AG09309 (cell line): ENCODE measurements around the gene ZDHHC7.

Source experiments
- DNase-seq: peaks from one replicate; pipeline ENCODE4 v3.0.0-alpha.2; 2010; ENCODE audit warnings: low read depth
- H3K4me3 ChIP-seq: 2 replicates; pipeline ENCODE4 v1.5.1; 2011; ENCODE audit warnings: mild to moderate bottlenecking, low read depth, low read length, moderate library complexity; ENCODE audit not compliant: control insufficient read depth
- TF ChIP-seq, protein P1 (sequence below): IDR thresholded peaks from 2 replicates; pipeline ENCODE4 v1.5.1; 2011; ENCODE audit warnings: mild to moderate bottlenecking, low read depth, low read length, inconsistent platforms; ENCODE audit not compliant: insufficient read depth, control insufficient read depth; ENCODE audit errors: missing control alignments

ZDHHC7 gene

DNA sequence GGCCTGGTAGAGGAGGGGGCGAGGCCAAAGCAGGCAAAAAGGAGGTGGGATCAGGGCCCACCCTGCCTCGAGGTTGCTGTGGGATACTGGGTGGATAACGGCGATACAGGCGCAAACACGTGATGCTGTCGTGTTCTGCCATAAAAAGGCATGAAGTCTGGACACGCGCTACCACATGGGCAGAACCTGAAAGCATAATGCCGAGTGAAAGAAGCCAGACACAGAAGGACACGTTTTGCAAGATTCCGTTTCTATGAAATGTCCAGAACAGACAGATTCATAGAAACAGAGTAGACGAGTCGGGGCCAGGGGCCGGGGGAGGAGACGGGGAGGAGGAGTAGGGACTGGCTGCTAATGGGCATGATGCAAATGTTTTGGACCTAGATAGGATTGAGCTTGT is 43.5 kb downstream of the ZDHHC7 start:
- H3K4me3 ChIP-seq = no peak overlapping the region
- TF ChIP-seq, protein P1, sequence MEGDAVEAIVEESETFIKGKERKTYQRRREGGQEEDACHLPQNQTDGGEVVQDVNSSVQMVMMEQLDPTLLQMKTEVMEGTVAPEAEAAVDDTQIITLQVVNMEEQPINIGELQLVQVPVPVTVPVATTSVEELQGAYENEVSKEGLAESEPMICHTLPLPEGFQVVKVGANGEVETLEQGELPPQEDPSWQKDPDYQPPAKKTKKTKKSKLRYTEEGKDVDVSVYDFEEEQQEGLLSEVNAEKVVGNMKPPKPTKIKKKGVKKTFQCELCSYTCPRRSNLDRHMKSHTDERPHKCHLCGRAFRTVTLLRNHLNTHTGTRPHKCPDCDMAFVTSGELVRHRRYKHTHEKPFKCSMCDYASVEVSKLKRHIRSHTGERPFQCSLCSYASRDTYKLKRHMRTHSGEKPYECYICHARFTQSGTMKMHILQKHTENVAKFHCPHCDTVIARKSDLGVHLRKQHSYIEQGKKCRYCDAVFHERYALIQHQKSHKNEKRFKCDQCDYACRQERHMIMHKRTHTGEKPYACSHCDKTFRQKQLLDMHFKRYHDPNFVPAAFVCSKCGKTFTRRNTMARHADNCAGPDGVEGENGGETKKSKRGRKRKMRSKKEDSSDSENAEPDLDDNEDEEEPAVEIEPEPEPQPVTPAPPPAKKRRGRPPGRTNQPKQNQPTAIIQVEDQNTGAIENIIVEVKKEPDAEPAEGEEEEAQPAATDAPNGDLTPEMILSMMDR = no peak
- DNase-seq = no peak

DNA sequence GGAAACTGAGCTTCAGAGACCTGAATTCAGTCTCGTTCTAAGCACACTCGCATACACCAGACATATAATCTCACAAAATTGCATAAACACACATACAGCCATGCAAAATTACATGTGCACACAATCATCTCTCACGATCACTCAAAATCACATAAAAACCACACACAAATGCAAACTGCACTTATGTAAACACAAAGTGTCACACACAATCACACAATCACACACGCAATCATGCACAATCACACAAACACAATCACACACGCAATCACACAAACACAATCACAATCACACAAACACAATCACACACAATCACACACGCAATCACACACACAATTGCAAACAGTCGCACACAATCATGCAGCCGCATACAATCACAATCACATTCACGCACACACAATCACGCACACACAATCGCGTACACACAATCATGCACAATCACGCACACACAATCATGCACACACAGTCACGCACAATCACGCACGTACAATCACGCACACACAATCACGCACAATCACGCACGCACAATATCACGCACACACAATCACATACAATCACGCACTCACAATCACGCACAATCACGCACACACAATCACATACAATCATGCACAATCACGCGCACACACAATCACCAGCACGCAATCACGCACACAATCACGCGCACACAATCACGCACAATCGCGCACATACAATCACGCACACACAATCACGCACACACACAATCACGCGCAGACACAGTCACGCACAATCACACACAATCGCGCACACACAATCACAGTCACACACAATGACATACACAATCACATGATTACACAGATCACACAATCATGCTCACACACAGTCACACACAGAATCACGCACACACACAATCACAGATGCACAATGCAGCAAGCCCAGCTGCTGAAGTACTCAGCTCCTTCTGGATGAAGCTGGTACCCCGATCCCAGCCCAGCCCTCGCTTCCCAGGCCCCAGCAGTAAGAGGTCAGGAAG is 45.6 kb downstream of the ZDHHC7 start:
- no peak overlapping the region for H3K4me3 ChIP-seq
- no peak for DNase-seq
- TF ChIP-seq, protein P1 = no peak

- no peak overlapping the region for H3K4me3 ChIP-seq
- TF ChIP-seq, protein P1 = no peak
- no peak for DNase-seq
Measured at GRCh38 chr16:84964386-84965128, 46.8 kb downstream of the ZDHHC7 start.

- no peak overlapping the region for H3K4me3 ChIP-seq
- TF ChIP-seq, protein P1 = no peak
- DNase-seq = no peak
Measured at GRCh38 chr16:84963066-84963465, 48.3 kb downstream of the ZDHHC7 start.

DNA sequence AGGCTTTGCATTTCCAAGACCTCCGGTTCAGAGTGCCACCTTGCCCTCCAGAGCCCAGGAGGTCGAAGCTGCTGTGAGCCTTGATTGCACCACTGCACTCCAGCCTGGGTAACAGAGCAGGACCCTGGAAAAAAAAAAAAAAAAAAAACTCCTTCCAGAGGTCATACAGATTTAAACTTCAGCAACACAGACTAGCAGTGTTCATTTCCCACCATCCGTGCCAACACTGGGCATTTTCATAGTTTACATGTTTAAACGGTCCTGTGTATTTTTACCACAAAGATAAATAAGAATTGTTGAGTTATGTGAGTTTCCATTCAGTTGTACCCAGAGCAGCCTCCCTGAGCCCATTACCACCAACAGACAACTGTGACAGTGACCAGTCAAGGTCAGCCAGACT is 50.4 kb downstream of the ZDHHC7 start:
- no peak for DNase-seq
- H3K4me3 ChIP-seq = no peak overlapping the region
- TF ChIP-seq, protein P1 = no peak

- H3K4me3 ChIP-seq = no peak overlapping the region
- DNase-seq = no peak
- TF ChIP-seq, protein P1 = no peak
Measured at GRCh38 chr16:84959784-84960417, 51.4 kb downstream of the ZDHHC7 start.
